NT2/D1 (cell line): ENCODE results near the gene CRTAC1.

Experiments used
- SUZ12 ChIP-seq: IDR thresholded peaks from 2 replicates; pipeline ENCODE4 v1.6.1; 2011; ENCODE audit not compliant: insufficient read length, insufficient read depth; ENCODE audit errors: extremely low read depth
- YY1 ChIP-seq: IDR thresholded peaks from 2 replicates; pipeline ENCODE4 v1.6.1; 2011; ENCODE audit not compliant: insufficient read length, insufficient read depth
- ZNF274 ChIP-seq: IDR thresholded peaks from 2 replicates; pipeline ENCODE4 v1.6.1; 2011; ENCODE audit warnings: mild to moderate bottlenecking, low read depth, low read length

- TF ChIP-seq YY1 (no peak), SUZ12 (no peak), ZNF274 (no peak)
Observed at GRCh38 chr10:97828721-97829120, 201.7 kb downstream of the CRTAC1 start.
